Parathyroid adenoma (tissue), 2 donors: ENCODE measurements around the gene CD7.
A peak's percentile ranks its signal among the peaks of the same experiment; 100 is the strongest.

ENCODE experiments used
- H2AFZ ChIP-seq: fragments of 300-600 bp; sonication (generic); one replicate; pipeline ENCODE4 v1.7.0; 2017; ENCODE audit warnings: antibody characterized with exemption, mild to moderate bottlenecking
- H3K27ac ChIP-seq: fragments of 300-600 bp; sonication (generic); one replicate; pipeline ENCODE4 v1.7.0; 2017
- H3K27me3 ChIP-seq: fragments of 300-600 bp; sonication (generic); one replicate; pipeline ENCODE4 v1.7.0; 2017; ENCODE audit warnings: low read length; ENCODE audit not compliant: control insufficient read depth, insufficient read depth
- H3K36me3 ChIP-seq: fragments of 300-600 bp; sonication (generic); one replicate; pipeline ENCODE4 v1.7.0; 2017; ENCODE audit warnings: low read length; ENCODE audit not compliant: control insufficient read depth, insufficient read depth
- H3K4me1 ChIP-seq: fragments of 300-600 bp; sonication (generic); one replicate; pipeline ENCODE4 v1.7.0; 2017; ENCODE audit warnings: control low read depth
- H3K4me2 ChIP-seq: fragments of 300-600 bp; sonication (generic); one replicate; pipeline ENCODE4 v1.7.0; 2017; ENCODE audit warnings: low read length
- H3K4me3 ChIP-seq: fragments of 300-600 bp; sonication (generic); one replicate; pipeline ENCODE4 v1.7.0; 2017; ENCODE audit warnings: low read depth, low read length
- H3K79me2 ChIP-seq: fragments of 300-600 bp; sonication (generic); one replicate; pipeline ENCODE4 v1.7.0; 2017; ENCODE audit warnings: control low read depth
- H3K9ac ChIP-seq: fragments of 300-600 bp; sonication (generic); one replicate; pipeline ENCODE4 v1.7.0; 2017; ENCODE audit warnings: mild to moderate bottlenecking
- H3K9me3 ChIP-seq: fragments of 300-600 bp; sonication (generic); one replicate; pipeline ENCODE4 v1.7.0; 2017; ENCODE audit warnings: low read length; ENCODE audit not compliant: control insufficient read depth
- TF ChIP-seq, protein P1 (sequence below): fragments of 300-600 bp; sonication (generic); IDR thresholded peaks from one replicate; pipeline ENCODE4 v1.7.0; 2017; ENCODE audit warnings: antibody characterized with exemption, mild to moderate bottlenecking
- donor health status: primary hyperparathyroidism.

Gene CD7

GRCh38 chr17:82285141-82285540 lies 32.3 kb downstream of the CD7 start:
- no peaks in the 10 kb centered on the region for H3K9me3 ChIP-seq
- peaks cover 34% of the 10 kb centered on the region for H3K4me1 ChIP-seq
- no peaks in the 10 kb centered on the region for H3K36me3 ChIP-seq
- no peaks in the 10 kb centered on the region for H3K79me2 ChIP-seq
- H3K9ac ChIP-seq, result no peak overlapping the region
- no peak overlapping the region for H3K4me2 ChIP-seq
- H2AFZ ChIP-seq, result no peak overlapping the region
- H3K4me3 ChIP-seq, result no peak overlapping the region
- H3K27ac ChIP-seq, result no peak overlapping the region
- H3K27me3 ChIP-seq, result no peaks in the 10 kb centered on the region
- TF ChIP-seq, protein P1, sequence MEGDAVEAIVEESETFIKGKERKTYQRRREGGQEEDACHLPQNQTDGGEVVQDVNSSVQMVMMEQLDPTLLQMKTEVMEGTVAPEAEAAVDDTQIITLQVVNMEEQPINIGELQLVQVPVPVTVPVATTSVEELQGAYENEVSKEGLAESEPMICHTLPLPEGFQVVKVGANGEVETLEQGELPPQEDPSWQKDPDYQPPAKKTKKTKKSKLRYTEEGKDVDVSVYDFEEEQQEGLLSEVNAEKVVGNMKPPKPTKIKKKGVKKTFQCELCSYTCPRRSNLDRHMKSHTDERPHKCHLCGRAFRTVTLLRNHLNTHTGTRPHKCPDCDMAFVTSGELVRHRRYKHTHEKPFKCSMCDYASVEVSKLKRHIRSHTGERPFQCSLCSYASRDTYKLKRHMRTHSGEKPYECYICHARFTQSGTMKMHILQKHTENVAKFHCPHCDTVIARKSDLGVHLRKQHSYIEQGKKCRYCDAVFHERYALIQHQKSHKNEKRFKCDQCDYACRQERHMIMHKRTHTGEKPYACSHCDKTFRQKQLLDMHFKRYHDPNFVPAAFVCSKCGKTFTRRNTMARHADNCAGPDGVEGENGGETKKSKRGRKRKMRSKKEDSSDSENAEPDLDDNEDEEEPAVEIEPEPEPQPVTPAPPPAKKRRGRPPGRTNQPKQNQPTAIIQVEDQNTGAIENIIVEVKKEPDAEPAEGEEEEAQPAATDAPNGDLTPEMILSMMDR, result no peak

- Histone ChIP-seq H3K9ac (no peak overlapping the region), H3K27ac (no peak overlapping the region)
These were observed 34.1 kb downstream of the CD7 start for GRCh38 chr17:82283208-82283749.

GRCh38 chr17:82282239-82283207 lies 34.9 kb downstream of the CD7 start:
- Histone ChIP-seq H3K9ac (no peak overlapping the region), H2AFZ (peak overlapping the region; percentile 49), H3K27me3 (no peaks in the 10 kb centered on the region), H3K9me3 (no peaks in the 10 kb centered on the region), H3K4me1 (peaks cover 16% of the 10 kb centered on the region), H3K36me3 (no peaks in the 10 kb centered on the region), H3K79me2 (no peaks in the 10 kb centered on the region), H3K4me3 (no peak overlapping the region), H3K27ac (no peak overlapping the region), H3K4me2 (no peak overlapping the region)
- TF ChIP-seq, protein P1, result no peak

More at GRCh38 chr17:82283208-82283749, 34.1 kb downstream of the CD7 start:
- H3K9me3 ChIP-seq, result no peaks in the 10 kb centered on the region
- no peak overlapping the region for H3K4me2 ChIP-seq
- no peak overlapping the region for H3K4me3 ChIP-seq
- H2AFZ ChIP-seq, result peak overlapping the region; percentile 49
- H3K4me1 ChIP-seq, result peaks cover 23% of the 10 kb centered on the region
- TF ChIP-seq, protein P1, result no peak
- H3K79me2 ChIP-seq, result no peaks in the 10 kb centered on the region
- no peaks in the 10 kb centered on the region for H3K27me3 ChIP-seq
- no peaks in the 10 kb centered on the region for H3K36me3 ChIP-seq

DNA sequence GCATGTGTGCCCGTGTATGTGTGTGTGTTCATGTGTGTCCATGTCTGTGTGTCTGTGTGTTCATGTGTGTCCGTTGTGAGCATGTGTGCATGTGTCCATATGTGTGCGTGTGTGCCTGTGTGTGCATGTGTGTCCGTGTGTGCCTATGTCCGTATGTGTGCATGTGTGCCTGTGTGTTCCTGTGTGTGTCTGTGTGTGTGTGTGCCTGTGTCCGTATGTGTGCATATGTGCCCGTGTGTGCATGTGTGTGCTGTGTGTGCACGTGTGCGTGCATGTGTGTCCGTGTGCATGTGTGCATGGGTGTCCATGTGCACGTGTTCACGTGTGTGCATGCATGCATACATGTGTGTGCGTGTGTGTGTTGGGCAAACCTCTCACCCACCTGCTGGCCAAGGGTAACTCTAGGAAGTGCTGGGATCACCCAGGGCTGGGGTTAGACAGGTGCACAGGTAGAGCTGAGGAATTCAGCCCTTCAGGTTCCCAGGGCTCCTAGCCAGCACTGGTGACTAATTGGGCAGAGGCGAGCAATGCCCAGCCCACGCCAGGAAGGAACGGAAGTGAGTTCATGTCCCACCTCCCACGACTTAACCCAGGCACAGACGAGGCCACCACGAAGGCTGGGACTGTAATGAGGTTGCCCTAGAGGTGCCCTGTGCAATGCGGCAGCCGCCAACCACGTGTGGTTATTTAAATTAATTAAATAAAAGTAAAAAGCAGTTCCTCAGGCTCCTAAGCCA lies 35.7 kb downstream of the CD7 start:
- H3K9ac ChIP-seq, result no peak overlapping the region

More for the DNA sequence above, 35.7 kb downstream of the CD7 start:
- Histone ChIP-seq H3K9me3 (no peaks in the 10 kb centered on the region), H3K4me1 (peaks cover 10% of the 10 kb centered on the region), H3K79me2 (no peaks in the 10 kb centered on the region), H3K27ac (no peak overlapping the region), H3K4me3 (no peak overlapping the region), H2AFZ (no peak overlapping the region), H3K4me2 (no peak overlapping the region), H3K36me3 (no peaks in the 10 kb centered on the region), H3K27me3 (no peaks in the 10 kb centered on the region)
- TF ChIP-seq, protein P1, result no peak
